K562 (cell line): ENCODE results near the gene LACTB. TPM values are rescaled to one million over a fixed set of nuclear protein-coding genes. Genes with fewer than 3 reads are reported as not detected.

Experiments
- ATAC-seq: fragments of 200-7000 bp; cut with Tn5 transposase; 3 replicates; pipeline ENCODE4 v1.9.1; 2020; ENCODE audit warnings: moderate library complexity
- BruUV-seq: library from RNA; stranded (reverse); fragments of 400-500 nt; replicated peaks from 2 replicates; lab custom pipeline; 2021; lab: Mats Ljungman, UMichigan
- CTCF ChIA-PET: fragments of 300-600 bp; formaldehyde crosslinking; extraction: SDS; loops from one replicate; lab custom pipeline; 2021; ENCODE audit warnings: low intra/inter-chr PET ratio; lab: Yijun Ruan, JAX
- POLR2A ChIA-PET: fragments of 300-600, 350-650 bp; sonication (Branson Sonifier 250); formaldehyde crosslinking; extraction: SDS; loops from one replicate; lab custom pipeline; 2021; ENCODE audit warnings: antibody characterized with exemption, inconsistent platforms; lab: Yijun Ruan, JAX
- DNase-seq, 4 experiments: peaks; one replicate each; pipeline versions ENCODE4 v3.0.0 to v3.0.0-alpha.2; 2011 to 2018; ENCODE audit warnings: low spot score in 3 of 4, mixed read lengths in 3 of 4; ENCODE audit errors: extremely low read depth in 1 of 4
- FAIRE-seq: peaks from 2 replicates; lab custom pipeline; 2011; peaks lifted over from hg19 to GRCh38; lab: Jason Lieb, UNC
- H2AFZ ChIP-seq: 2 replicates; pipeline ENCODE4 v1.6.0; 2011; ENCODE audit warnings: low read depth, low read length, control low read depth, inconsistent platforms
- H3K27ac ChIP-seq: fragments of 200-600 bp; 3 replicates; pipeline ENCODE4 v1.8.0; 2011; ENCODE audit warnings: low read depth, mild to moderate bottlenecking, control low read depth, inconsistent platforms, low read length, moderate library complexity, mixed read lengths; ENCODE audit errors: extremely low read depth
- H3K27me3 ChIP-seq, 2 experiments: fragments of 300-600 bp in 1 of 2; 2 replicates in 1 of 2; 3 replicates in 1 of 2; pipeline versions ENCODE4 v1.6.0 to v1.8.0; 2011; ENCODE audit warnings: inconsistent platforms in 2 of 2, low read length in 2 of 2, mild to moderate bottlenecking in 1 of 2, mixed read lengths in 1 of 2, moderate library complexity in 1 of 2; ENCODE audit not compliant: control insufficient read depth in 2 of 2, insufficient read depth in 2 of 2
- H3K36me3 ChIP-seq: fragments of 300-600 bp; 3 replicates; pipeline ENCODE4 v1.8.0; 2011; ENCODE audit warnings: mild to moderate bottlenecking, low read length, inconsistent platforms; ENCODE audit not compliant: control insufficient read depth, insufficient read depth
- H3K4me1 ChIP-seq, 2 experiments: fragments of 200-600 bp in 1 of 2; replicated peaks in 1 of 2; 2 replicates in 1 of 2; 3 replicates in 1 of 2; pipeline versions ENCODE4 v1.5.1 to v1.8.0; 2011; ENCODE audit warnings: inconsistent platforms in 2 of 2, low read length in 2 of 2, mild to moderate bottlenecking in 1 of 2, mixed read lengths in 1 of 2, moderate library complexity in 1 of 2; ENCODE audit not compliant: control insufficient read depth in 2 of 2, insufficient read depth in 2 of 2
- H3K4me2 ChIP-seq: 2 replicates; pipeline ENCODE4 v1.6.1; 2011; ENCODE audit warnings: low read length, control low read depth, inconsistent platforms, mixed read lengths; ENCODE audit not compliant: insufficient read depth
- H3K4me3 ChIP-seq: fragments of 200-600 bp; sonication (generic), shearing (Covaris generic); 2 replicates; pipeline ENCODE4 v1.5.1; 2016; ENCODE audit warnings: control low read depth, inconsistent platforms
- H3K79me2 ChIP-seq: fragments of 200-600 bp; 3 replicates; pipeline ENCODE4 v1.8.0; 2011; ENCODE audit warnings: low read length, inconsistent platforms; ENCODE audit not compliant: control insufficient read depth, insufficient read depth
- H3K9ac ChIP-seq, 2 experiments: 2 replicates each; pipeline versions ENCODE4 v1.6.0 to v1.6.1; 2011; ENCODE audit warnings: low read depth in 2 of 2, low read length in 2 of 2, control low read depth in 1 of 2, inconsistent platforms in 1 of 2, mild to moderate bottlenecking in 1 of 2, mixed read lengths in 1 of 2; ENCODE audit not compliant: insufficient read depth in 1 of 2
- H3K9me1 ChIP-seq: one replicate; pipeline ENCODE4 v1.6.0; 2011; ENCODE audit warnings: inconsistent platforms, mild to moderate bottlenecking, low read length, moderate library complexity; ENCODE audit not compliant: control insufficient read depth, insufficient read depth
- H3K9me3 ChIP-seq: replicated peaks from 2 replicates; pipeline ENCODE4 v1.5.1; 2011; ENCODE audit warnings: low read depth, low read length, inconsistent platforms; ENCODE audit not compliant: control insufficient read depth, insufficient read depth
- H4K20me1 ChIP-seq: replicated peaks from 2 replicates; pipeline ENCODE4 v1.6.1; 2011; ENCODE audit warnings: low read length, inconsistent platforms, mixed read lengths; ENCODE audit not compliant: control insufficient read depth, insufficient read depth
- ARNT ChIP-seq, 2 experiments: fragments of 450-650 bp; IDR thresholded peaks; 2 replicates each; pipeline ENCODE4 v1.6.1; 2016; ENCODE audit warnings: mild to moderate bottlenecking in 1 of 2
- EHMT2 ChIP-seq: fragments of 450-650 bp; IDR thresholded peaks from 2 replicates; pipeline ENCODE4 v1.6.1; 2018; ENCODE audit warnings: antibody characterized with exemption
- FOXA1 ChIP-seq: fragments of 450-650 bp; IDR thresholded peaks from 2 replicates; pipeline ENCODE4 v1.6.1; 2016; ENCODE audit warnings: mild to moderate bottlenecking, borderline replicate concordance
- GATAD2A ChIP-seq: fragments of 450-650 bp; IDR thresholded peaks from 2 replicates; pipeline ENCODE4 v1.6.1; 2017
- HNRNPH1 ChIP-seq: fragments of 200-400 bp; formaldehyde crosslinking; optimal IDR thresholded peaks from 2 replicates; pipeline ENCODE3; 2017; ENCODE audit warnings: low read depth, mild to moderate bottlenecking, low read length, moderate library complexity
- MECOM ChIP-seq: fragments of 250-450 bp; sonication (Bioruptor Pico); IDR thresholded peaks from 2 replicates; pipeline ENCODE4 v1.8.0; 2022; ENCODE audit warnings: inconsistent platforms
- NFIC ChIP-seq: fragments of 450-650 bp; IDR thresholded peaks from 2 replicates; pipeline ENCODE4 v1.6.1; 2017; ENCODE audit warnings: mild to moderate bottlenecking, inconsistent platforms
- NR2C1 ChIP-seq, 2 experiments: fragments of 450-650 bp; IDR thresholded peaks; 2 replicates each; pipeline ENCODE4 v1.6.1; 2017; ENCODE audit warnings: mild to moderate bottlenecking in 2 of 2, antibody characterized with exemption in 1 of 2, inconsistent platforms in 1 of 2, missing compliant biosample characterization in 1 of 2, missing genetic modification characterization in 1 of 2
- SAFB ChIP-seq: fragments of 200-400 bp; formaldehyde crosslinking; IDR thresholded peaks from 2 replicates; pipeline ENCODE4 v1.6.1; 2017; ENCODE audit warnings: low read depth, low read length, borderline replicate concordance
- SMAD1 ChIP-seq: fragments of 150-350 bp; IDR thresholded peaks from 2 replicates; pipeline ENCODE4 v1.6.1; 2014; ENCODE audit warnings: low read length, low read depth; ENCODE audit not compliant: partially characterized antibody
- TEAD1 ChIP-seq, 2 experiments: fragments of 450-650 bp in 1 of 2; sonication (generic) in 1 of 2; formaldehyde crosslinking; IDR thresholded peaks; 2 replicates each; pipeline versions ENCODE4 v1.4.0 to v1.8.0; 2020 to 2022; ENCODE audit warnings: mild to moderate bottlenecking in 2 of 2, missing genetic modification reagents in 1 of 2
- XRCC4 ChIP-seq: IDR thresholded peaks from one replicate; pipeline ENCODE4 v1.6.1; 2011; ENCODE audit not compliant: insufficient read depth, insufficient read length; ENCODE audit errors: extremely low read depth
- ZNF764 ChIP-seq: fragments of 250-450 bp; sonication (Bioruptor Pico); IDR thresholded peaks from 2 replicates; pipeline ENCODE4 v1.4.0; 2020; ENCODE audit warnings: low read depth, mild to moderate bottlenecking, moderate library complexity
- WGBS: fragments of 100-300 bp; shearing (Covaris generic); methylation state at CpG from one replicate; pipeline ENCODE4 v1.1.6; 2016; ENCODE audit warnings: low coverage, mixed read lengths; ENCODE audit not compliant: insufficient coverage; ENCODE audit errors: missing lambda C conversion rate; 5-methylcytosine and 5-hydroxymethylcytosine counted together
- in situ Hi-C: fragments of 300-500 bp; cut with MboI; formaldehyde crosslinking; loops from 4 replicates; pipeline ENCODE4 v1.15.0; 2018; ENCODE audit warnings: inconsistent platforms, mixed read lengths
- intact Hi-C: fragments of 100-400 bp; cut with micrococcal nuclease; formaldehyde crosslinking; loops from 2 replicates; pipeline ENCODE4 v1.14.2; 2022
- polyA plus RNA-seq, 8 experiments: library from polyadenylated mRNA; depleted of rRNA in 4 of 8; stranded (reverse) in 5 of 8; unstranded in 3 of 8; fragments of >200 nt; fragmentation: Nextera tagmentation in 2 of 8; fragmentation: Illumina TruSeq in 1 of 8; extraction: Ambion mirVana in 2 of 8; extraction: Trizol in 1 of 8; gene quantifications; 2 replicates each; pipeline versions ENCODE4 v1.2.1 to v1.2.3, GENCODE V29; 2011 to 2014; ENCODE audit warnings: inconsistent platforms in 1 of 8, missing spikeins in 1 of 8
- total RNA-seq, 7 experiments: library from RNA; depleted of rRNA in 6 of 7; stranded (reverse); fragments of >200 nt in 6 of 7; fragmentation: Illumina TruSeq in 2 of 7; extraction: Trizol in 2 of 7; gene quantifications; 2 replicates each; pipeline versions ENCODE4 v1.2.1 to v1.2.3, GENCODE V29; 2011 to 2021; ENCODE audit warnings: low replicate concordance in 1 of 7
- TF ChIP-seq, protein P1 (sequence below): IDR thresholded peaks from 2 replicates; pipeline ENCODE4 v1.6.1; 2014; ENCODE audit warnings: antibody characterized with exemption
- TF ChIP-seq, protein P2 (sequence below): fragments of 450-650 bp; IDR thresholded peaks from 2 replicates; pipeline ENCODE4 v1.6.1; 2016; ENCODE audit warnings: low read depth

The LACTB gene
- total and polyA plus RNA-seq, 9 of the 15 experiments (the other 6 are each of a cell fraction or from before 2014, with no cell fraction given): 3.1 to 15.5 (median 9.8) TPM

DNA sequence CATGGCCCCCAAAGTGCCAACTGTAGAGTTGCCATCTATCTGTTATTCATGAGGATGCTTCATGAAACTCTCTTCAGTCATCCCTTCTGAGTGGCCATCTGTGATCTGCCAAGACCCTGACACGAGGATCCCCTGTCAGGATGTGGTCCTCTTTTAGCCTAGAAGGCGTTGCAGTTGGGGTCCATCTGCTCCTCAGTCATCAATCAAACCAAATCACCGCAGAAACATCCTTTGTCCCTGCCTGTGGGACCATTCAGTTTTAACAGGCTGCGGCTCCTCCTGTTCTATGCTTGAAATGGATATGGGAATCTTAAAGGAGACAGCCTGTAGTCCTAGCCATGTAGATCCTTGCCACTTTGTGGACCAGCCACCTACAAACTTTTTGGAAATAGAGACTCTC, 41.6 kb downstream of the LACTB start:
- FAIRE-seq: no peak
- BruUV-seq: no TSS peak
- Histone ChIP-seq H3K36me3 (no peaks in the 10 kb centered on the region), H3K79me2 (peaks cover 2% of the 10 kb centered on the region; the same call in 1 of the 3 replicates), H4K20me1 (no peaks in the 10 kb centered on the region), H3K27ac (no peak overlapping the region), H3K4me3 (no peak overlapping the region), H3K4me2 (no peak overlapping the region), H3K27me3 (no peaks in the 10 kb centered on the region), H2AFZ (no peak overlapping the region), H3K9ac (no peak overlapping the region), H3K9me3 (no peaks in the 10 kb centered on the region), H3K4me1 (peaks cover 0 to under 1% of the 10 kb centered on the region in 2 experiments; a peak in 1 of 5 replicates), H3K9me1 (no peaks in the 10 kb centered on the region)
- intact Hi-C loops (loop anchor here (10.0 kb wide), 1 partner anchor 242 kb away; no protein-coding TSS in a partner anchor), in situ Hi-C loops (no loop called here)
- CTCF ChIA-PET: no interaction called here
- DNase-seq: no peak
- POLR2A ChIA-PET: interaction anchor here (1.1 kb wide), 1 partner anchor 10 kb away, joined by 3 read pairs; no protein-coding TSS in a partner anchor
- TF ChIP-seq SMAD1 (no peak), NFIC (no peak), FOXA1 (no peak), XRCC4 (no peak), HNRNPH1 (no peak), EHMT2 (no peak), SAFB (no peak), ARNT (IDR thresholded peaks at IDR 0.05) (no peak), NR2C1 (IDR thresholded peaks at IDR 0.05) (no peak), NR2C1 (tag; IDR thresholded peaks at IDR 0.05) (no peak), GATAD2A (no peak), MECOM (no peak), ZNF764 (CRISPR knock-in tag) (no peak), TEAD1 (CRISPR knock-in tag; IDR thresholded peaks at IDR 0.05) (no peak)
- TF ChIP-seq, protein P1, sequence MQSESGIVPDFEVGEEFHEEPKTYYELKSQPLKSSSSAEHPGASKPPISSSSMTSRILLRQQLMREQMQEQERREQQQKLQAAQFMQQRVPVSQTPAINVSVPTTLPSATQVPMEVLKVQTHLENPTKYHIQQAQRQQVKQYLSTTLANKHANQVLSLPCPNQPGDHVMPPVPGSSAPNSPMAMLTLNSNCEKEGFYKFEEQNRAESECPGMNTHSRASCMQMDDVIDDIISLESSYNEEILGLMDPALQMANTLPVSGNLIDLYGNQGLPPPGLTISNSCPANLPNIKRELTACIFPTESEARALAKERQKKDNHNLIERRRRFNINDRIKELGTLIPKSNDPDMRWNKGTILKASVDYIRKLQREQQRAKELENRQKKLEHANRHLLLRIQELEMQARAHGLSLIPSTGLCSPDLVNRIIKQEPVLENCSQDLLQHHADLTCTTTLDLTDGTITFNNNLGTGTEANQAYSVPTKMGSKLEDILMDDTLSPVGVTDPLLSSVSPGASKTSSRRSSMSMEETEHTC: no peak
- TF ChIP-seq, protein P2, sequence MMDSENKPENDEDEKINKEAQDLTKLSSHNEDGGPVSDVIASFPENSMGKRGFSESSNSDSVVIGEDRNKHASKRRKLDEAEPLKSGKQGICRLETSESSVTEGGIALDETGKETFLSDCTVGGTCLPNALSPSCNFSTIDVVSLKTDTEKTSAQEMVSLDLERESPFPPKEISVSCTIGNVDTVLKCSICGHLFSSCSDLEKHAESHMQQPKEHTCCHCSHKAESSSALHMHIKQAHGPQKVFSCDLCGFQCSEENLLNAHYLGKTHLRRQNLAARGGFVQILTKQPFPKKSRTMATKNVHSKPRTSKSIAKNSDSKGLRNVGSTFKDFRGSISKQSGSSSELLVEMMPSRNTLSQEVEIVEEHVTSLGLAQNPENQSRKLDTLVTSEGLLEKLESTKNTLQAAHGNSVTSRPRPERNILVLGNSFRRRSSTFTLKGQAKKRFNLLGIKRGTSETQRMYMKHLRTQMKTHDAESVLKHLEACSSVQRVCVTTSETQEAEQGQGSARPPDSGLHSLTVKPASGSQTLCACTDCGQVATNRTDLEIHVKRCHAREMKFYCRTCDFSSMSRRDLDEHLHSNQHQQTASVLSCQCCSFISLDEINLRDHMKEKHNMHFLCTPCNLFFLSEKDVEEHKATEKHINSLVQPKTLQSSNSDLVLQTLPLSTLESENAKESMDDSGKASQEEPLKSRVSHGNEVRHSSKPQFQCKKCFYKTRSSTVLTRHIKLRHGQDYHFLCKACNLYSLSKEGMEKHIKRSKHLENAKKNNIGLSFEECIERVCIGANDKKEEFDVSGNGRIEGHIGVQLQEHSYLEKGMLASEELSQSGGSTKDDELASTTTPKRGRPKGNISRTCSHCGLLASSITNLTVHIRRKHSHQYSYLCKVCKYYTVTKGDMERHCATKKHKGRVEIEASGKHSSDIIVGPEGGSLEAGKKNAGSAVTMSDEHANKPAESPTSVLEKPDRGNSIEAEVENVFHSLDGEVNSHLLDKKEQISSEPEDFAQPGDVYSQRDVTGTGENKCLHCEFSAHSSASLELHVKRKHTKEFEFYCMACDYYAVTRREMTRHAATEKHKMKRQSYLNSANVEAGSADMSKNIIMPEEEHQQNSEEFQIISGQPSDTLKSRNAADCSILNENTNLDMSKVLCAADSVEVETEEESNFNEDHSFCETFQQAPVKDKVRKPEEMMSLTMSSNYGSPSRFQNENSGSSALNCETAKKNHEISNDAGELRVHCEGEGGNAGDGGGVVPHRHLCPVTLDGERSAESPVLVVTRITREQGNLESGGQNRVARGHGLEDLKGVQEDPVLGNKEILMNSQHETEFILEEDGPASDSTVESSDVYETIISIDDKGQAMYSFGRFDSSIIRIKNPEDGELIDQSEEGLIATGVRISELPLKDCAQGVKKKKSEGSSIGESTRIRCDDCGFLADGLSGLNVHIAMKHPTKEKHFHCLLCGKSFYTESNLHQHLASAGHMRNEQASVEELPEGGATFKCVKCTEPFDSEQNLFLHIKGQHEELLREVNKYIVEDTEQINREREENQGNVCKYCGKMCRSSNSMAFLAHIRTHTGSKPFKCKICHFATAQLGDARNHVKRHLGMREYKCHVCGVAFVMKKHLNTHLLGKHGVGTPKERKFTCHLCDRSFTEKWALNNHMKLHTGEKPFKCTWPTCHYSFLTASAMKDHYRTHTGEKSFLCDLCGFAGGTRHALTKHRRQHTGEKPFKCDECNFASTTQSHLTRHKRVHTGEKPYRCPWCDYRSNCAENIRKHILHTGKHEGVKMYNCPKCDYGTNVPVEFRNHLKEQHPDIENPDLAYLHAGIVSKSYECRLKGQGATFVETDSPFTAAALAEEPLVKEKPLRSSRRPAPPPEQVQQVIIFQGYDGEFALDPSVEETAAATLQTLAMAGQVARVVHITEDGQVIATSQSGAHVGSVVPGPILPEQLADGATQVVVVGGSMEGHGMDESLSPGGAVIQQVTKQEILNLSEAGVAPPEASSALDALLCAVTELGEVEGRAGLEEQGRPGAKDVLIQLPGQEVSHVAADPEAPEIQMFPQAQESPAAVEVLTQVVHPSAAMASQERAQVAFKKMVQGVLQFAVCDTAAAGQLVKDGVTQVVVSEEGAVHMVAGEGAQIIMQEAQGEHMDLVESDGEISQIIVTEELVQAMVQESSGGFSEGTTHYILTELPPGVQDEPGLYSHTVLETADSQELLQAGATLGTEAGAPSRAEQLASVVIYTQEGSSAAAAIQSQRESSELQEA: no peak
- ATAC-seq: no peak
- WGBS: 46% methylated on average over 4 of the region's 4 CpGs
